Stimulated activated naive CD4-positive, alpha-beta T cell (primary cell): ENCODE measurements around the gene ANGPT4.

Source experiments
- DNase-seq, 6 experiments: peaks; one replicate each; lab custom pipeline; 2025; lab: John Stamatoyannopoulos, UW

The ANGPT4 gene

GRCh38 chr20:825710-826421, 90.3 kb downstream of the ANGPT4 start:
- DNase-seq: no peak

- DNase-seq: no peak
Observed at GRCh38 chr20:824916-825315, 91.2 kb downstream of the ANGPT4 start.

- no peak for DNase-seq
Observed at GRCh38 chr20:824490-824889, 91.6 kb downstream of the ANGPT4 start.

GRCh38 chr20:823574-823902, 92.6 kb downstream of the ANGPT4 start:
- no peak for DNase-seq

- no peak for DNase-seq
Observed at GRCh38 chr20:822651-823573, 93.2 kb downstream of the ANGPT4 start.

- no peak for DNase-seq
Observed at GRCh38 chr20:821731-822065, 94.4 kb downstream of the ANGPT4 start.

- DNase-seq: no peak
Observed at GRCh38 chr20:821046-821730, 94.9 kb downstream of the ANGPT4 start.

- DNase-seq: no peak
Observed at GRCh38 chr20:820323-820953, 95.7 kb downstream of the ANGPT4 start.
